NOMO-1 treated with DMSO at 0.1 percent for 48 hours (cell line): ENCODE data around the gene EGFL8.
A peak's percentile ranks its signal among the peaks of the same experiment; 100 is the strongest.

Experiments used
- DNase-seq: peaks from one replicate; lab custom pipeline; 2025; ENCODE audit not compliant: unreplicated experiment; lab: John Stamatoyannopoulos, UW

EGFL8 gene

DNA sequence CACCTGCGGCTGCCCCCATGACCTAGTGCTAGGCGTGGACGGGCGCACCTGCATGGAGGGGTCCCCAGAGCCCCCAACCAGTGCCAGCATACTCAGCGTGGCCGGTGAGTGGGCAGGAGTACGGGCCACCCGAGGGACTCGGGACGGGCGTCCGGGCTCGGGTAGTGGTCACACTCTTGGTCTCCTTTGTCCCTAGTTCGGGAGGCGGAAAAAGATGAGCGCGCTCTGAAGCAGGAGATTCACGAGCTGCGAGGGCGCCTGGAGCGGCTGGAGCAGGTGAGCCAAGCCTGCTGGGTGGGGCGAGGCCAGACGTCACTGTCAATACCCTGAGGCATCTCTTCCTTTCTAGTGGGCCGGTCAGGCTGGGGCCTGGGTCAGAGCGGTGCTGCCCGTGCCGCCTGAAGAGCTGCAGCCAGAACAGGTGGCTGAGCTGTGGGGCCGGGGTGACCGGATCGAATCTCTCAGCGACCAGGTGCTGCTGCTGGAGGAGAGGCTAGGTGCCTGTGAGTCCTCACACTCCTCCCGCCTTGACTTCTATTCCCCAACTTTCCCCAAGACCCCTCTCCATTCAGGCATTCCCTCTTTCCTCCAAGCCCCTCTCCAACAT lies 2.9 kb downstream of the EGFL8 start:
- no peak for DNase-seq

- DNase-seq = no peak
Observed at GRCh38 chr6:32167761-32168262, 3.4 kb downstream of the EGFL8 start.

DNA sequence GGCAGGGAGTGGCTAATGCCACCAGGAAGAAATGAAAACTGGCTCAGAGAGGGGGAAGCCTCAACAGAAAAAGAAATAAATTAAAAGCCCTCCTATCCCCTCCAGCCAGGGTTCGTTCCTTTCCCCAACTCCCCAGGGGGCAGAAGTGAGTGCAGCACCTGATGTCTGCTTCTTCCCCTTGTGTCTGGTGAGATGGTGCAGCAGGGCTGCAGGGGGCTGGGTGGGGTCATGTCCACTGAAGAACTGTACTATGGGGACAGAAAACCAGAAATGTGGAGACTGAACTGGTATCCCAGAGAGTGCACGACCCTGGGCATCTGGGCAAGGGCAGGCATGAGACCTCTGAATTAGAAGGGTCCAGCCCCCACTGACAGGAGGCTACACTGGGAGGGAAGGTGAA lies 4.0 kb downstream of the EGFL8 start:
- DNase-seq = no peak

DNA sequence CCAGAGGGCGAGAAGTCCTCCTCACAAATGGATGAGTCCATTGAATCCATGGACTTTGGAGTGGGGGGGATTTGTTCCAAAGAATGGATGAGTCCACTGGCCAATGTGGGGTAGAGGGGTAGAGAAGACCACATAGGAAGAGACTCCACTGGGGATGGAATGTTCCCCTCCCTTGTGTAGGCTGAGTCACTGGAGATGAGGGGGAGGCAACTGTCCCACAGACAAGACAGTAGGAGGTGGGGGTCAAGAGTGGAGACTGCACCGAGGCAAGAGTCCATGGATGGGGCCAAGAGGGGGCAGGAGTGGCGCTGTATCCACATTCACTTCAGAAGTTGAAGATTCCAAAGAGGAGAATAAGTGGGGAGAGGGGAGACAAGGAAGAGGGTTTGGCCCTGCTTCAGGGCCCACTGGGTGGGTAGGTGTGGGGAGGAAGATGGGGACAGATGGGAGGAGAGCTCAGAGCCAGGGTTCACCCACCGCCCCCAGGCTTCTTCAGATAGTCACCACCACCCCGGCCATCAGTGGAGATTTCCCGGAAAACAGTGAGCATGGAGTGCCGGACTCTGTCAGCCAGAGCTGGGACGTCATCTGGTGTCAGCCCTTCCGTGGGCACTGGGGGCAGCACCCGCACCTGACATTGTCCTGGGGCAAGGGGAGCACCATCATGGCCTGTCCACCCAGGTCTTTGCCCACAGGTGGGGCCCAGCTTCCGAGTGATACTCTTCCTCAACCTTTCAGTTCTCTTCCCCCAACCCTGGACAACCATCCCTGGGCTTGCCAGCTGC lies 4.6 kb downstream of the EGFL8 start:
- DNase-seq = no peak

DNA sequence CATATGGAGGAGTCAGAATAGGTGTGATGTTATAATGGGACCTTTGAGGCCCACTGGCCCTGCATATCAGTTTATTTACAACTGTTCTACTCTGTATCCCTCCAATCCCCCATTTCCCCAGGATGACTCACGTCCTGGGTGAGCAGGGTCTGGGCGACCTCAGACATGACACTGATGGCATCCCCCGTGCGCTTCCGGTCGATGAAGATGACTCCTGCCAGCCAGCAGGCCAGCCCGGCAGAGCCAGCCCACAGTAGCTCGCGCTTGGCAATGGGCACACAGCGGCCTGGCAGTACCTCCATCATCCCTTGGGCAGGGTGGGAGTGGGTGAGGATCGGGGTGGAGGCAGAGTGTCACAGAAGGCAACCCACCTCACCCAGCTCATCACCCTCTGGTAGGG lies 5.9 kb downstream of the EGFL8 start:
- no peak for DNase-seq

DNA sequence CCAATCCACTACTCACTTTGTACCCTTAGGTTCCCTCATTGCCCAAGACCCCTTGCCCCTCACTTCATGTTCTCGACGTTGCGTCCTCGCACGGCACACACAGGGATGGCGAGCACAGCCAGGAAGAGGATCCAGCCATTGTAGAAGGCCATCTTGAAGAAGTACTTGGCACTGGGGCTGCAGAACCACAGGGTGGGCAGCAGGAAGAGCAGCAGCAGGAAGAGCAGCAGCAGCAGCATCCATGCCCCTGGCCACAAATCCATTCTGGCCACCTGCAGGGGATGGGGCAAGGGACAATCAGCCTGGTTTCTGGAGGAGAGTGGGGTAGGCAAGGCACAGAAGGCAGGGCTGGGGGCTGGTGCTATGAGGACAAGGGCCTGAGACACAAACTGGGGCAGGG lies 6.8 kb downstream of the EGFL8 start:
- no peak for DNase-seq

GRCh38 chr6:32173051-32173727 lies 8.8 kb downstream of the EGFL8 start:
- DNase-seq = no peak

GRCh38 chr6:32174416-32174815 lies 10.0 kb downstream of the EGFL8 start:
- no peak for DNase-seq

DNA sequence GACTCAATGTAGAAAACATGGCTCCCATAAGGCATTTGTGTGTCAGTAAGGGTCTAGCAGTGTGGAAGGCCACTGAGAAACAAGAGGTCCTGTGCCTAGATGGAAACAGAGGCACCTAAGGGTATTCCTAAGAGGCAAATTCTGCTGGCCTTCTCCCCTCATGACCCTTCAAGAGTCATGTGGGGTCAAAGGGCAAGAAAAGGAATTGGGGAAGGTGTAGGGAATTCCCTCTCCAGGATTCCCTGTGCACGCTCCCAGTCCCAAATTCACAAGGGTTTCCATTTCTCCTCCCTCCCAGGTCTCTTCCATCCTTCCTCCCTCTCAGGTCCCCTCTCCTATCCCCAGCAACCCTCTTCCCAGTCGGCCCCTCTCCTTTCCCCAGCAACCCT lies 10.9 kb downstream of the EGFL8 start:
- no peak for DNase-seq

GRCh38 chr6:32175711-32176475 lies 11.5 kb downstream of the EGFL8 start, which contains the start of gene AGPAT1:
Gene AGPAT1 (minus strand): TSS chr6:32176084. CDS start chr6:32171496, 4,588 bp downstream.
- peak; percentile 91 for DNase-seq

DNA sequence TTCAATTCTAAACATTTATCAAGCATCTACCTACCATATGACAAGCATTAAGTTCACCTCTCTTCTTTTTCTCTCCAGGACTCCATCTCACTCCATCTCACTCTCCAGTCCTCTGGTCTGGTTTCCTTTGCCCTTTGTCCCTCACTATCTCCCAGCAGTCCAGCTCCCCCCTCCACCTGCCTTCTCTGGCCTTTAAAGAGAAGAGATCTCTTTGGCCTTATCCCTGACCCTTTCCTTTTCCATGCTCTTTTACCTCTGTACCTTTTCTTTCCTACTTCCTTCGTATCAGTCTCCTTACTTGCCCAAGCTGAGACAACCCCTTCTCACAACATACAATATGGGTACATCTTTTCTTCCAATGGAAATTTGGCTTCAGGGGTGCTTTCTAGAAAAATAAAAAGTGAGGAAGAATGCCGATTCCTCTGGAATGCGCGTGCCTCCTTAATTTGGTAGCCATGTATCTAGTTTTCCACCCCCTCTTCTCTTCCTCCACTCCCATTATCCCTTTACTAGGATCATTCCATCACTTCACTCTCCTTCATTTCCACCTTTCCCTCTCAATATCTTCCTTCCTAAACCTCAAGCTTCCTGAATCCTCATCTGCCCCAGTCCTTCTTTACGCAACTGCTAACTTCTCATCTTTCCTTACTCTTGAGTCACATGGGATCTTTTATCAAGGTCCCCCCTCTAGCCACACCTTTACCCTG lies 12.2 kb downstream of the EGFL8 start:
- DNase-seq = no peak

GRCh38 chr6:32177183-32177787 lies 12.9 kb downstream of the EGFL8 start:
- DNase-seq = peak; percentile 51

GRCh38 chr6:32177788-32178546 lies 13.6 kb downstream of the EGFL8 start, which contains the start of gene RNF5:
Gene RNF5 (plus strand): TSS chr6:32178405. CDS start chr6:32178512, 107 bp downstream.
- peak; percentile 100 for DNase-seq

GRCh38 chr6:32178547-32179440 lies 14.4 kb downstream of the EGFL8 start:
- DNase-seq = no peak

- DNase-seq = no peak
Observed at GRCh38 chr6:32179766-32180405, 15.5 kb downstream of the EGFL8 start.

GRCh38 chr6:32181148-32181702 lies 16.8 kb downstream of the EGFL8 start:
- DNase-seq = no peak

- DNase-seq = no peak
Observed at GRCh38 chr6:32181915-32182529, 17.6 kb downstream of the EGFL8 start.
